ACHN (cell line): Measurements from ENCODE around the gene ARHGAP26.
A peak's percentile ranks its signal among the peaks of the same experiment; 100 is the strongest.

Source experiments
- DNase-seq: peaks from one replicate; pipeline ENCODE4 v3.0.0-alpha.2; 2015
- in situ Hi-C: cut with HindIII; loops from 2 replicates; pipeline ENCODE4 v1.10.0; 2017; ENCODE audit warnings: low sequenced_read_pairs, low pct_ligation_motif_present, low pct_unique_long_range_greater_than_20kb

ARHGAP26 gene

GRCh38 chr5:143001764-143002351, 231.7 kb downstream of the ARHGAP26 start:
- in situ Hi-C loops, result no loop called here
- peak; percentile 43 for DNase-seq

- peak; percentile 56 for DNase-seq
- in situ Hi-C loops, result no loop called here
Observed at GRCh38 chr5:143002459-143003327, 232.5 kb downstream of the ARHGAP26 start.

- in situ Hi-C loops, result no loop called here
Observed at GRCh38 chr5:143003328-143003636, 233.1 kb downstream of the ARHGAP26 start.

GRCh38 chr5:143004361-143005145, 234.4 kb downstream of the ARHGAP26 start:
- in situ Hi-C loops, result no loop called here

More at GRCh38 chr5:143003328-143003636, 233.1 kb downstream of the ARHGAP26 start:
- no peak for DNase-seq

GRCh38 chr5:143006501-143006900, 236.3 kb downstream of the ARHGAP26 start:
- in situ Hi-C loops, result no loop called here

More at GRCh38 chr5:143004361-143005145, 234.4 kb downstream of the ARHGAP26 start:
- DNase-seq, result peak; percentile 93

GRCh38 chr5:143008032-143008431, 237.9 kb downstream of the ARHGAP26 start:
- in situ Hi-C loops, result no loop called here
- no peak for DNase-seq

More at GRCh38 chr5:143006501-143006900, 236.3 kb downstream of the ARHGAP26 start:
- no peak for DNase-seq

GRCh38 chr5:143008809-143009521, 238.8 kb downstream of the ARHGAP26 start:
- in situ Hi-C loops, result no loop called here
- DNase-seq, result peak; percentile 47

GRCh38 chr5:143010351-143010750, 240.2 kb downstream of the ARHGAP26 start:
- DNase-seq, result no peak
- in situ Hi-C loops, result no loop called here

- in situ Hi-C loops, result no loop called here
- peak; percentile 52 for DNase-seq
Observed at GRCh38 chr5:143011585-143011984, 241.4 kb downstream of the ARHGAP26 start.

- DNase-seq, result no peak
- in situ Hi-C loops, result no loop called here
Observed at GRCh38 chr5:143013176-143013891, 243.2 kb downstream of the ARHGAP26 start.

GRCh38 chr5:143014017-143014651, 244.0 kb downstream of the ARHGAP26 start:
- in situ Hi-C loops, result no loop called here
- DNase-seq, result peak; percentile 37

- DNase-seq, result peak; percentile 10
- in situ Hi-C loops, result no loop called here
Observed at GRCh38 chr5:143016777-143017516, 246.8 kb downstream of the ARHGAP26 start.

GRCh38 chr5:143017541-143017940, 247.4 kb downstream of the ARHGAP26 start:
- in situ Hi-C loops, result no loop called here
- no peak for DNase-seq

- in situ Hi-C loops, result no loop called here
- no peak for DNase-seq
Observed at GRCh38 chr5:143017992-143018391, 247.8 kb downstream of the ARHGAP26 start.

GRCh38 chr5:143019157-143019556, 249.0 kb downstream of the ARHGAP26 start:
- in situ Hi-C loops, result no loop called here
- DNase-seq, result no peak

- in situ Hi-C loops, result no loop called here
- no peak for DNase-seq
Observed at GRCh38 chr5:143019614-143020515, 249.7 kb downstream of the ARHGAP26 start.
